Measurements from ENCODE around the gene PRKCE.
"Not testable (repeated sequence)": the region's sequence is repeated elsewhere in the genome, so short reads cannot be mapped to it uniquely, and the experiment has no call there.

The PRKCE gene

GRCh38 chr2:46211461-46211860 lies 560.0 kb downstream of the PRKCE start:
- Histone ChIP-seq H3K27me3 (ENCODE audit: insufficient read depth, insufficient read length) (no peaks in the 10 kb centered on the region), H3K4me1 (ENCODE audit: insufficient read depth, insufficient read length) (no peaks in the 10 kb centered on the region), H3K36me3 (ENCODE audit: insufficient read depth, insufficient read length, low read length) (no peaks in the 10 kb centered on the region), H3K4me3 (ENCODE audit: insufficient read length, low read depth) (no peak overlapping the region), H3K9ac (ENCODE audit: insufficient read length, low read depth) (no peak overlapping the region), H3K9me3 (ENCODE audit: insufficient read depth, low read length) (peaks cover 14% of the 10 kb centered on the region)
- TF ChIP-seq SUZ12 (IDR thresholded peaks at IDR 0.05; ENCODE audit: extremely low read depth, insufficient read depth, insufficient read length) (no peak), YY1 (IDR thresholded peaks at IDR 0.05; ENCODE audit: insufficient read depth, insufficient read length) (no peak), ZNF274 (IDR thresholded peaks at IDR 0.05; ENCODE audit: low read depth, low read length) (no peak)
- no peak for DNase-seq (ENCODE audit: low read depth, low spot score)

GRCh38 chr2:46213906-46214305 lies 562.4 kb downstream of the PRKCE start:
- Histone ChIP-seq H3K9ac (ENCODE audit: insufficient read length, low read depth) (no peak overlapping the region), H3K36me3 (ENCODE audit: insufficient read depth, insufficient read length, low read length) (no peaks in the 10 kb centered on the region), H3K9me3 (ENCODE audit: insufficient read depth, low read length) (peaks cover 15% of the 10 kb centered on the region), H3K27me3 (ENCODE audit: insufficient read depth, insufficient read length) (no peaks in the 10 kb centered on the region), H3K4me3 (ENCODE audit: insufficient read length, low read depth) (no peak overlapping the region), H3K4me1 (ENCODE audit: insufficient read depth, insufficient read length) (no peaks in the 10 kb centered on the region)
- no peak for TF ChIP-seq SUZ12 (IDR thresholded peaks at IDR 0.05; ENCODE audit: extremely low read depth, insufficient read depth, insufficient read length)
- TF ChIP-seq ZNF274 (IDR thresholded peaks at IDR 0.05; ENCODE audit: low read depth, low read length): no peak
- no peak for TF ChIP-seq YY1 (IDR thresholded peaks at IDR 0.05; ENCODE audit: insufficient read depth, insufficient read length)
- no peak for DNase-seq (ENCODE audit: low read depth, low spot score)

GRCh38 chr2:46216213-46216612 lies 564.7 kb downstream of the PRKCE start:
- no peak for DNase-seq (ENCODE audit: low read depth, low spot score)
- Histone ChIP-seq H3K9me3 (ENCODE audit: insufficient read depth, low read length) (peaks cover 9% of the 10 kb centered on the region), H3K4me1 (ENCODE audit: insufficient read depth, insufficient read length) (no peaks in the 10 kb centered on the region)

GRCh38 chr2:46223514-46223913 lies 572.0 kb downstream of the PRKCE start:
- H3K9me3 ChIP-seq (ENCODE audit: insufficient read depth, low read length); H3K4me1 ChIP-seq (ENCODE audit: insufficient read depth, insufficient read length); H3K27me3 ChIP-seq (ENCODE audit: insufficient read depth, insufficient read length); H3K36me3 ChIP-seq (ENCODE audit: insufficient read depth, insufficient read length, low read length); H3K4me3 ChIP-seq (ENCODE audit: insufficient read length, low read depth); H3K9ac ChIP-seq (ENCODE audit: insufficient read length, low read depth); DNase-seq (ENCODE audit: low read depth, low spot score): not testable (repeated sequence)

More at GRCh38 chr2:46216213-46216612, 564.7 kb downstream of the PRKCE start:
- TF ChIP-seq ZNF274 (IDR thresholded peaks at IDR 0.05; ENCODE audit: low read depth, low read length) (no peak), SUZ12 (IDR thresholded peaks at IDR 0.05; ENCODE audit: extremely low read depth, insufficient read depth, insufficient read length) (no peak), YY1 (IDR thresholded peaks at IDR 0.05; ENCODE audit: insufficient read depth, insufficient read length) (no peak)
- no peaks in the 10 kb centered on the region for H3K27me3 ChIP-seq (ENCODE audit: insufficient read depth, insufficient read length)
- H3K9ac ChIP-seq (ENCODE audit: insufficient read length, low read depth): no peak overlapping the region
- H3K4me3 ChIP-seq (ENCODE audit: insufficient read length, low read depth): no peak overlapping the region
- no peaks in the 10 kb centered on the region for H3K36me3 ChIP-seq (ENCODE audit: insufficient read depth, insufficient read length, low read length)

GRCh38 chr2:46225150-46225625 lies 573.7 kb downstream of the PRKCE start:
- Histone ChIP-seq H3K4me3 (ENCODE audit: insufficient read length, low read depth) (no peak overlapping the region), H3K9me3 (ENCODE audit: insufficient read depth, low read length) (no peaks in the 10 kb centered on the region), H3K4me1 (ENCODE audit: insufficient read depth, insufficient read length) (peaks cover 7% of the 10 kb centered on the region), H3K36me3 (ENCODE audit: insufficient read depth, insufficient read length, low read length) (no peaks in the 10 kb centered on the region), H3K9ac (ENCODE audit: insufficient read length, low read depth) (no peak overlapping the region), H3K27me3 (ENCODE audit: insufficient read depth, insufficient read length) (no peaks in the 10 kb centered on the region)
- DNase-seq (ENCODE audit: low read depth, low spot score): no peak
- no peak for TF ChIP-seq SUZ12 (IDR thresholded peaks at IDR 0.05; ENCODE audit: extremely low read depth, insufficient read depth, insufficient read length)
- no peak for TF ChIP-seq YY1 (IDR thresholded peaks at IDR 0.05; ENCODE audit: insufficient read depth, insufficient read length)
- TF ChIP-seq ZNF274 (IDR thresholded peaks at IDR 0.05; ENCODE audit: low read depth, low read length): no peak

GRCh38 chr2:46225730-46226129 lies 574.3 kb downstream of the PRKCE start:
- peaks cover 11% of the 10 kb centered on the region for H3K4me1 ChIP-seq (ENCODE audit: insufficient read depth, insufficient read length)
- no peak for TF ChIP-seq SUZ12 (IDR thresholded peaks at IDR 0.05; ENCODE audit: extremely low read depth, insufficient read depth, insufficient read length)
- no peak overlapping the region for H3K9ac ChIP-seq (ENCODE audit: insufficient read length, low read depth)
- no peaks in the 10 kb centered on the region for H3K36me3 ChIP-seq (ENCODE audit: insufficient read depth, insufficient read length, low read length)
- no peak for DNase-seq (ENCODE audit: low read depth, low spot score)
- H3K27me3 ChIP-seq (ENCODE audit: insufficient read depth, insufficient read length): no peaks in the 10 kb centered on the region
- no peak overlapping the region for H3K4me3 ChIP-seq (ENCODE audit: insufficient read length, low read depth)
- no peaks in the 10 kb centered on the region for H3K9me3 ChIP-seq (ENCODE audit: insufficient read depth, low read length)

- no peaks in the 10 kb centered on the region for H3K27me3 ChIP-seq (ENCODE audit: insufficient read depth, insufficient read length)
- TF ChIP-seq YY1 (IDR thresholded peaks at IDR 0.05; ENCODE audit: insufficient read depth, insufficient read length) (no peak), SUZ12 (IDR thresholded peaks at IDR 0.05; ENCODE audit: extremely low read depth, insufficient read depth, insufficient read length) (no peak), ZNF274 (IDR thresholded peaks at IDR 0.05; ENCODE audit: low read depth, low read length) (no peak)
Measured at GRCh38 chr2:46226620-46227019, 575.1 kb downstream of the PRKCE start.

GRCh38 chr2:46227022-46227421 lies 575.5 kb downstream of the PRKCE start:
- no peaks in the 10 kb centered on the region for H3K27me3 ChIP-seq (ENCODE audit: insufficient read depth, insufficient read length)
- no peak overlapping the region for H3K9ac ChIP-seq (ENCODE audit: insufficient read length, low read depth)
- H3K9me3 ChIP-seq (ENCODE audit: insufficient read depth, low read length): no peaks in the 10 kb centered on the region
- H3K4me3 ChIP-seq (ENCODE audit: insufficient read length, low read depth): no peak overlapping the region
- no peaks in the 10 kb centered on the region for H3K36me3 ChIP-seq (ENCODE audit: insufficient read depth, insufficient read length, low read length)
- peaks cover 11% of the 10 kb centered on the region for H3K4me1 ChIP-seq (ENCODE audit: insufficient read depth, insufficient read length)
- TF ChIP-seq YY1 (IDR thresholded peaks at IDR 0.05; ENCODE audit: insufficient read depth, insufficient read length) (no peak), ZNF274 (IDR thresholded peaks at IDR 0.05; ENCODE audit: low read depth, low read length) (no peak), SUZ12 (IDR thresholded peaks at IDR 0.05; ENCODE audit: extremely low read depth, insufficient read depth, insufficient read length) (no peak)
- no peak for DNase-seq (ENCODE audit: low read depth, low spot score)

More at GRCh38 chr2:46226620-46227019, 575.1 kb downstream of the PRKCE start:
- peaks cover 11% of the 10 kb centered on the region for H3K4me1 ChIP-seq (ENCODE audit: insufficient read depth, insufficient read length)
- no peaks in the 10 kb centered on the region for H3K36me3 ChIP-seq (ENCODE audit: insufficient read depth, insufficient read length, low read length)
- H3K4me3 ChIP-seq (ENCODE audit: insufficient read length, low read depth): no peak overlapping the region
- H3K9me3 ChIP-seq (ENCODE audit: insufficient read depth, low read length): no peaks in the 10 kb centered on the region
- no peak overlapping the region for H3K9ac ChIP-seq (ENCODE audit: insufficient read length, low read depth)
- DNase-seq (ENCODE audit: low read depth, low spot score): no peak

Data from NT2/D1 (cell line).